Neural cell (in vitro differentiated cells): ENCODE data around the gene FASLG. TPM values are rescaled to one million over a fixed set of nuclear protein-coding genes. Genes with fewer than 3 reads are reported as not detected.
"Not testable (repeated sequence)": the region's sequence is repeated elsewhere in the genome, so short reads cannot be mapped to it uniquely, and the experiment has no call there.

Experiments used
- H2AFZ ChIP-seq: fragments of 200-600, 300-800 bp; sonication (generic), shearing (Covaris generic); 2 replicates; pipeline ENCODE4 v1.6.0; 2014; ENCODE audit warnings: low read depth, mild to moderate bottlenecking, antibody characterized with exemption, low read length, moderate library complexity
- H3F3A ChIP-seq: fragments of 200-600 bp; shearing (Covaris generic); 2 replicates; pipeline ENCODE4 v1.6.1; 2016; ENCODE audit warnings: mild to moderate bottlenecking, moderate library complexity, mixed read lengths, antibody characterized with exemption, low read length; ENCODE audit not compliant: insufficient read depth, poor library complexity, severe bottlenecking
- H3K27ac ChIP-seq: fragments of 200-600, 300-800 bp; sonication (generic), shearing (Covaris generic); 2 replicates; pipeline ENCODE4 v1.5.1; 2014; ENCODE audit warnings: mild to moderate bottlenecking, low read length, moderate library complexity
- H3K27me3 ChIP-seq: fragments of 300-800, 200-600 bp; sonication (generic), shearing (Covaris generic); 2 replicates; pipeline ENCODE4 v1.6.0; 2014; ENCODE audit warnings: mild to moderate bottlenecking, low read depth, low read length, moderate library complexity; ENCODE audit not compliant: insufficient read depth
- H3K36me3 ChIP-seq: fragments of 300-800, 200-600 bp; sonication (generic), shearing (Covaris generic); 2 replicates; pipeline ENCODE4 v1.5.1; 2014; ENCODE audit warnings: mild to moderate bottlenecking, antibody characterized with exemption, low read length, moderate library complexity; ENCODE audit not compliant: insufficient read depth
- H3K4me2 ChIP-seq: fragments of 300-800, 200-600 bp; sonication (generic), shearing (Covaris generic); 2 replicates; pipeline ENCODE4 v1.6.0; 2014; ENCODE audit warnings: mild to moderate bottlenecking, low read length
- H3K4me3 ChIP-seq: fragments of 300-800, 200-600 bp; sonication (generic), shearing (Covaris generic); 2 replicates; pipeline ENCODE4 v1.5.1; 2014; ENCODE audit warnings: mild to moderate bottlenecking, low read length, moderate library complexity
- H3K79me2 ChIP-seq: fragments of 200-600 bp; shearing (Covaris generic); replicated peaks from 2 replicates; pipeline ENCODE4 v1.6.0; 2014; ENCODE audit warnings: mild to moderate bottlenecking, low read length, moderate library complexity; ENCODE audit not compliant: insufficient read depth
- H3K9ac ChIP-seq: fragments of 300-800, 200-600 bp; sonication (generic), shearing (Covaris generic); 2 replicates; pipeline ENCODE4 v1.6.1; 2016; ENCODE audit warnings: mild to moderate bottlenecking, low read length, mixed read lengths
- H3K9me2 ChIP-seq: fragments of 200-600 bp; shearing (Covaris generic); 2 replicates; pipeline ENCODE4 v1.6.1; 2016; ENCODE audit warnings: mild to moderate bottlenecking, low read length, mixed read lengths; ENCODE audit not compliant: insufficient read depth
- H3K9me3 ChIP-seq: fragments of 200-600, 300-800 bp; sonication (generic), shearing (Covaris generic); 2 replicates; pipeline ENCODE4 v1.6.1; 2016; ENCODE audit warnings: mild to moderate bottlenecking, mixed run types, low read length, moderate library complexity, mixed read lengths
- H4K20me1 ChIP-seq: fragments of 200-600 bp; shearing (Covaris generic); 2 replicates; pipeline ENCODE4 v1.6.1; 2016; ENCODE audit warnings: mild to moderate bottlenecking, mixed run types; ENCODE audit not compliant: insufficient read depth
- EP300 ChIP-seq: fragments of 450-650 bp; conservative IDR thresholded peaks from 2 replicates; pipeline ENCODE4 v1.6.1; 2014; ENCODE audit warnings: antibody characterized with exemption, mild to moderate bottlenecking, moderate library complexity; ENCODE audit not compliant: poor library complexity, severe bottlenecking
- EZH2 ChIP-seq: fragments of 200-600, 300-800 bp; shearing (Covaris generic), sonication (generic); IDR thresholded peaks from 2 replicates; pipeline ENCODE4 v1.6.1; 2014; ENCODE audit warnings: antibody characterized with exemption, low read length, borderline replicate concordance, mild to moderate bottlenecking; ENCODE audit not compliant: insufficient read depth, poor library complexity, severe bottlenecking
- POLR2AphosphoS5 ChIP-seq: IDR thresholded peaks from 2 replicates; pipeline ENCODE4 v1.6.1; 2012
- RAD21 ChIP-seq: fragments of 450-650 bp; conservative IDR thresholded peaks from 2 replicates; pipeline ENCODE4 v1.6.1; 2014; ENCODE audit warnings: antibody characterized with exemption, mild to moderate bottlenecking, moderate library complexity
- REST ChIP-seq: IDR thresholded peaks from 2 replicates; pipeline ENCODE4 v1.6.1; 2012; ENCODE audit warnings: borderline replicate concordance
- SMC3 ChIP-seq: fragments of 450-650 bp; conservative IDR thresholded peaks from 2 replicates; pipeline ENCODE4 v1.6.1; 2014; ENCODE audit warnings: antibody characterized with exemption, mild to moderate bottlenecking, moderate library complexity; ENCODE audit not compliant: poor library complexity
- TAF1 ChIP-seq: IDR thresholded peaks from 2 replicates; pipeline ENCODE4 v1.6.1; 2012; ENCODE audit warnings: low read depth
- polyA plus RNA-seq: library from polyadenylated mRNA; depleted of rRNA; stranded (reverse); fragments of >200 nt; gene quantifications from 2 replicates; pipeline ENCODE4 v1.2.3, GENCODE V29; 2014

FASLG gene
- polyA plus RNA-seq, 1 donor from 2014 or later: not detected

GRCh38 chr1:172682812-172683211 is 23.9 kb downstream of the FASLG start:
- H3K36me3 ChIP-seq: no peaks in the 10 kb centered on the region
- H3K9ac ChIP-seq: no peak overlapping the region
- no peaks in the 10 kb centered on the region for H3K9me2 ChIP-seq
- no peak overlapping the region for H3K4me3 ChIP-seq
- H3F3A ChIP-seq: no peaks in the 10 kb centered on the region
- H2AFZ ChIP-seq: no peak overlapping the region
- no peak overlapping the region for H3K27ac ChIP-seq
- H4K20me1 ChIP-seq: no peaks in the 10 kb centered on the region
- no peaks in the 10 kb centered on the region for H3K79me2 ChIP-seq
- no peak for TF ChIP-seq POLR2AphosphoS5
- no peak for TF ChIP-seq REST
- no peak for TF ChIP-seq RAD21
- TF ChIP-seq TAF1: no peak
- TF ChIP-seq EZH2: no peak
- no peak for TF ChIP-seq EP300
- no peak for TF ChIP-seq SMC3
- H3K4me2 ChIP-seq: no peak overlapping the region
- H3K27me3 ChIP-seq: no peaks in the 10 kb centered on the region
- H3K9me3 ChIP-seq: no peaks in the 10 kb centered on the region

GRCh38 chr1:172686143-172686542 is 27.2 kb downstream of the FASLG start:
- Histone ChIP-seq H3F3A (no peaks in the 10 kb centered on the region), H3K9ac (no peak overlapping the region), H3K36me3 (no peaks in the 10 kb centered on the region)

GRCh38 chr1:172688428-172689085 is 29.7 kb downstream of the FASLG start:
- H3K79me2 ChIP-seq, H3K9me2 ChIP-seq: not testable (repeated sequence)

More at GRCh38 chr1:172686143-172686542, 27.2 kb downstream of the FASLG start:
- no peak overlapping the region for H3K4me3 ChIP-seq
- no peaks in the 10 kb centered on the region for H4K20me1 ChIP-seq
- no peak for TF ChIP-seq EZH2
- no peak for TF ChIP-seq RAD21
- no peak for TF ChIP-seq SMC3
- H3K4me2 ChIP-seq: no peak overlapping the region
- no peak overlapping the region for H3K27ac ChIP-seq
- no peaks in the 10 kb centered on the region for H3K9me3 ChIP-seq
- no peaks in the 10 kb centered on the region for H3K9me2 ChIP-seq
- H3K79me2 ChIP-seq: no peaks in the 10 kb centered on the region
- H3K27me3 ChIP-seq: no peaks in the 10 kb centered on the region
- H2AFZ ChIP-seq: no peak overlapping the region

GRCh38 chr1:172690925-172691324 is 32.0 kb downstream of the FASLG start:
- not testable (repeated sequence) for H3K9ac ChIP-seq, H3K4me3 ChIP-seq, H4K20me1 ChIP-seq

More at GRCh38 chr1:172688428-172689085, 29.7 kb downstream of the FASLG start:
- H3K27me3 ChIP-seq, H3K27ac ChIP-seq, H3K9me3 ChIP-seq, H3K4me2 ChIP-seq, H4K20me1 ChIP-seq, H3F3A ChIP-seq, H3K4me3 ChIP-seq, H2AFZ ChIP-seq, H3K9ac ChIP-seq, H3K36me3 ChIP-seq: not testable (repeated sequence)

More at GRCh38 chr1:172690925-172691324, 32.0 kb downstream of the FASLG start:
- H3F3A ChIP-seq, H2AFZ ChIP-seq, H3K27ac ChIP-seq, H3K36me3 ChIP-seq, H3K9me2 ChIP-seq, H3K9me3 ChIP-seq, H3K27me3 ChIP-seq, H3K79me2 ChIP-seq, H3K4me2 ChIP-seq: not testable (repeated sequence)
